ENCODE data around the gene DCLK2. TPM values are rescaled to one million over a fixed set of nuclear protein-coding genes. Genes with fewer than 3 reads are reported as not detected.

The DCLK2 gene
- total RNA-seq, 1 experiment from 2014 or later = 2.7 TPM

- DNase-seq (ENCODE audit: low read depth, low spot score) (no peak), ATAC-seq (no peak)
- H3K36me3 ChIP-seq (ENCODE audit: control insufficient read depth in 1 of 2, insufficient read depth in 2 of 2, low read length in 2 of 2) = no peaks in the 10 kb centered on the region
- no TSS peak for BruUV-seq (replicated peaks)
- RAD21 ChIA-PET (ENCODE audit: low non-redundant PET in 1 of 2, low total read pairs in 2 of 2, uncharacterized antibody in 2 of 2, unreplicated experiment in 2 of 2) = no interaction called here
- no peaks in the 10 kb centered on the region for H3K9me2 ChIP-seq (ENCODE audit: insufficient read depth)
- intact Hi-C loops (cut with micrococcal nuclease) = no loop called here
- H3K27me3 ChIP-seq (ENCODE audit: insufficient read depth, low read length) = no peaks in the 10 kb centered on the region
- POLR2A ChIA-PET = no interaction called here
- H3K79me2 ChIP-seq (ENCODE audit: insufficient read depth, low read length) = no peaks in the 10 kb centered on the region
- H3K4me2 ChIP-seq (ENCODE audit: low read length) = no peak overlapping the region
- H3K9me3 ChIP-seq (ENCODE audit: control insufficient read depth in 1 of 2, insufficient read depth in 1 of 2, low read depth in 1 of 2, low read length in 2 of 2) = no peaks in the 10 kb centered on the region
- H4K20me1 ChIP-seq (ENCODE audit: insufficient read depth) = no peaks in the 10 kb centered on the region
- no peak for TF ChIP-seq TCF7L2 (IDR thresholded peaks at IDR 0.05; ENCODE audit: borderline replicate concordance, extremely low read depth, insufficient read depth, insufficient read length)
- TF ChIP-seq RAD21 (IDR thresholded peaks at IDR 0.05; ENCODE audit: low read depth) = no peak
- TF ChIP-seq YY1 (IDR thresholded peaks at IDR 0.05; ENCODE audit: extremely low read depth, insufficient replicate concordance, low read depth, low read length) = no peak
- TF ChIP-seq SP1 (IDR thresholded peaks at IDR 0.05; ENCODE audit: low read depth) = no peak
- no peak for TF ChIP-seq ELF1 (IDR thresholded peaks at IDR 0.05; ENCODE audit: borderline replicate concordance, low read depth)
- TF ChIP-seq ZFX (IDR thresholded peaks at IDR 0.05) = no peak
- no peak for TF ChIP-seq CEBPB (IDR thresholded peaks at IDR 0.05; ENCODE audit: low read depth)
- no peak for TF ChIP-seq POLR2AphosphoS5 (IDR thresholded peaks at IDR 0.05; ENCODE audit: low read depth, low read length)
- no peak for TF ChIP-seq CTCF (IDR thresholded peaks at IDR 0.05 in 2 of 3, conservative IDR thresholded peaks at IDR 0.05 in 1 of 3; ENCODE audit: borderline replicate concordance in 1 of 3, insufficient read depth in 1 of 3, low read depth in 2 of 3, low read length in 2 of 3)
- TF ChIP-seq SRF (IDR thresholded peaks at IDR 0.05; ENCODE audit: low read depth) = no peak
- TF ChIP-seq ZBTB33 (IDR thresholded peaks at IDR 0.05; ENCODE audit: extremely low read depth, insufficient replicate concordance, low read length) = no peak
- no peak for TF ChIP-seq EZH2 (IDR thresholded peaks at IDR 0.05)
- no peak for TF ChIP-seq JUND (IDR thresholded peaks at IDR 0.05)
- TF ChIP-seq ATF3 (IDR thresholded peaks at IDR 0.05) = no peak
- no peak for TF ChIP-seq ZNF274 (IDR thresholded peaks at IDR 0.05; ENCODE audit: low read depth, low read length)
- TF ChIP-seq FOSL1 (IDR thresholded peaks at IDR 0.05; ENCODE audit: low read depth) = no peak
- no peak for TF ChIP-seq CBX3 (IDR thresholded peaks at IDR 0.05; ENCODE audit: low read depth)
- no peak overlapping the region for H3K4me3 ChIP-seq (replicated peaks in 1 of 2; ENCODE audit: low read depth in 1 of 2, low read length in 2 of 2)
- H3K4me1 ChIP-seq (ENCODE audit: control insufficient read depth in 1 of 2, insufficient read depth in 2 of 2, low read length in 2 of 2) = no peaks in the 10 kb centered on the region; a peak in 1 of 4 replicates
- no peak overlapping the region for H3K9ac ChIP-seq (ENCODE audit: low read length)
- CTCF ChIA-PET = no interaction called here
- no peak overlapping the region for H3K27ac ChIP-seq (ENCODE audit: low read depth, low read length)
- H2AFZ ChIP-seq (ENCODE audit: low read depth, low read length, poor library complexity, severe bottlenecking) = no peak overlapping the region
These were observed 168.9 kb downstream of the DCLK2 start for GRCh38 chr4:150247184-150247583.

Data from HCT116 (cell line).